ENCODE measurements around the gene MTHFD2L.
A peak's percentile ranks its signal among the peaks of the same experiment; 100 is the strongest.

MTHFD2L gene

GRCh38 chr4:74188912-74189311 is 31.0 kb downstream of the MTHFD2L start:
- no peak for DNase-seq (ENCODE audit: low read depth)
- H3K4me3 ChIP-seq (ENCODE audit: low read length), result no peak overlapping the region

GRCh38 chr4:74189331-74190043 is 31.6 kb downstream of the MTHFD2L start:
- no peak overlapping the region for H3K4me3 ChIP-seq (ENCODE audit: low read length)
- peak; percentile 74 for DNase-seq (ENCODE audit: low read depth)
- TF ChIP-seq, protein P1, sequence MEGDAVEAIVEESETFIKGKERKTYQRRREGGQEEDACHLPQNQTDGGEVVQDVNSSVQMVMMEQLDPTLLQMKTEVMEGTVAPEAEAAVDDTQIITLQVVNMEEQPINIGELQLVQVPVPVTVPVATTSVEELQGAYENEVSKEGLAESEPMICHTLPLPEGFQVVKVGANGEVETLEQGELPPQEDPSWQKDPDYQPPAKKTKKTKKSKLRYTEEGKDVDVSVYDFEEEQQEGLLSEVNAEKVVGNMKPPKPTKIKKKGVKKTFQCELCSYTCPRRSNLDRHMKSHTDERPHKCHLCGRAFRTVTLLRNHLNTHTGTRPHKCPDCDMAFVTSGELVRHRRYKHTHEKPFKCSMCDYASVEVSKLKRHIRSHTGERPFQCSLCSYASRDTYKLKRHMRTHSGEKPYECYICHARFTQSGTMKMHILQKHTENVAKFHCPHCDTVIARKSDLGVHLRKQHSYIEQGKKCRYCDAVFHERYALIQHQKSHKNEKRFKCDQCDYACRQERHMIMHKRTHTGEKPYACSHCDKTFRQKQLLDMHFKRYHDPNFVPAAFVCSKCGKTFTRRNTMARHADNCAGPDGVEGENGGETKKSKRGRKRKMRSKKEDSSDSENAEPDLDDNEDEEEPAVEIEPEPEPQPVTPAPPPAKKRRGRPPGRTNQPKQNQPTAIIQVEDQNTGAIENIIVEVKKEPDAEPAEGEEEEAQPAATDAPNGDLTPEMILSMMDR (IDR thresholded peaks at IDR 0.05; ENCODE audit: insufficient read depth, low read depth, low read length, missing control alignments), result peak; percentile 75

More at GRCh38 chr4:74188912-74189311, 31.0 kb downstream of the MTHFD2L start:
- TF ChIP-seq, protein P1 (IDR thresholded peaks at IDR 0.05; ENCODE audit: insufficient read depth, low read depth, low read length, missing control alignments), result no peak

- no peak for DNase-seq (ENCODE audit: low read depth)
- TF ChIP-seq, protein P1 (IDR thresholded peaks at IDR 0.05; ENCODE audit: insufficient read depth, low read depth, low read length, missing control alignments), result no peak
- H3K4me3 ChIP-seq (ENCODE audit: low read length), result no peak overlapping the region
Measured at GRCh38 chr4:74190332-74190731, 32.4 kb downstream of the MTHFD2L start.

DNA sequence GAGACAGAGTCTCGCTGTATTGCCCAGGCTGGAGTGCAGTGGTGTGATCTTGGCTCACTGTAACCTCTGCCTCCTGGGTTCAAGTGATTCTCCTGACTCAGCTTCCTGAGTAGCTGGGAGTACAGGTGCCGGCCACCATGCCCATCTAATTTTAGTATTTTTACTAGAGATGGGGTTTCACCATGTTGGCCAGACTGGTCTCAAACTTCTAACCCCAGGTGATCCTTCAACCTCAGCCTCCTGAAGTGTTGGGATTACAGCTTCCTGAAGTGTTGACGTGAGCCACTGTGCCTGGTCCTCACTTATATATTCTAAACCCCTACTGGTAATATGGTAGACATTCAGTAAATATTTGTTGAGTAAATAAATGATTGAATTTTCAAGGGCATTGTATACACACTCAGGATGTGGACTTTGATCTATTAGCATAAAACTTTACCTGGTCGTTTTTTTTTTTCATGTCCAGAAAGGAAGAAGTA is 33.0 kb downstream of the MTHFD2L start:
- TF ChIP-seq, protein P1 (IDR thresholded peaks at IDR 0.05; ENCODE audit: insufficient read depth, low read depth, low read length, missing control alignments), result no peak
- DNase-seq (ENCODE audit: low read depth), result no peak
- H3K4me3 ChIP-seq (ENCODE audit: low read length), result no peak overlapping the region

GRCh38 chr4:74197080-74197479 is 39.2 kb downstream of the MTHFD2L start:
- H3K4me3 ChIP-seq (ENCODE audit: low read length), result no peak overlapping the region
- TF ChIP-seq, protein P1 (IDR thresholded peaks at IDR 0.05; ENCODE audit: insufficient read depth, low read depth, low read length, missing control alignments), result no peak
- peak; percentile 37 for DNase-seq (ENCODE audit: low read depth)

DNA sequence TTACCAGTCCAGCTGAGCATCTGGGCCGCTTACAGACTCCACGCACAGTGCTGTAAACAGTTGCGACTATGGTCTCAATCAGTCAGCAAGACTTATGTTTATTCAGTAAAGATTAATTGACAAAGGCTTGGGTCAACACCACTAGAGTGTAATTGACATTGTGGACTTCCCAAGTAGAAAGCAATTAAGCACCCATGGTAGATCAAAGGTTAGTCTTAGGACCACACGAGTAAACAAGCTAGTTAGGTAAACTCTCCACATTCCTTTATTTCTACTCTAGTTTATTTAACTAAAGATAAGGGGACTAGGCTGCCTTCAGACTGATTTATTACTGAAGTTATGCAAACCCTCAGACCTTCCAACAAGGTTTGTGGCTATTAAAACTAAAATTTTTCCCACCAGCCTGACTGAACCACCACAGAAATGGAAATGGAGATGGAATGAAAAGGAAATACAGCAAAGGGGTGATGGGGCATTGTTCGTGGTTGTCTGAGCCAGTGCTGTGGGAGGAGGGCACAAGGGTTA is 44.2 kb downstream of the MTHFD2L start:
- H3K4me3 ChIP-seq (ENCODE audit: low read length), result no peak overlapping the region
- DNase-seq (ENCODE audit: low read depth), result no peak
- TF ChIP-seq, protein P1 (IDR thresholded peaks at IDR 0.05; ENCODE audit: insufficient read depth, low read depth, low read length, missing control alignments), result no peak
